Mesenchymal stem cell (in vitro differentiated cells and primary cell): ENCODE results near the gene MED12L.

Experiments used
- DNase-seq: peaks from one replicate; pipeline ENCODE4 v3.0.0-alpha.2; 2013
- H2AFZ ChIP-seq: one replicate; pipeline ENCODE4 v1.6.1; 2013; ENCODE audit warnings: low read depth, mild to moderate bottlenecking, control low read depth, inconsistent platforms, low read length, moderate library complexity
- H2AK5ac ChIP-seq: 2 replicates; pipeline ENCODE4 v1.6.1; 2013; ENCODE audit warnings: low read length, moderate library complexity, mild to moderate bottlenecking, inconsistent platforms; ENCODE audit not compliant: severe bottlenecking
- H2BK120ac ChIP-seq: one replicate; pipeline ENCODE4 v1.6.1; 2013; ENCODE audit warnings: low read depth, mild to moderate bottlenecking, inconsistent platforms, low read length, moderate library complexity
- H2BK12ac ChIP-seq, 2 experiments: one replicate each; pipeline ENCODE4 v1.6.1; 2013; ENCODE audit warnings: inconsistent platforms in 2 of 2, low read length in 2 of 2, mild to moderate bottlenecking in 2 of 2, moderate library complexity in 2 of 2, control low read depth in 1 of 2
- H2BK15ac ChIP-seq: one replicate; pipeline ENCODE4 v1.6.1; 2013; ENCODE audit warnings: mild to moderate bottlenecking, low read depth, inconsistent platforms; ENCODE audit not compliant: poor library complexity, severe bottlenecking
- H2BK5ac ChIP-seq: 2 replicates; pipeline ENCODE4 v1.6.1; 2013; ENCODE audit warnings: low read depth, mild to moderate bottlenecking, low read length, control low read depth, inconsistent platforms; ENCODE audit not compliant: poor library complexity, severe bottlenecking
- H3K14ac ChIP-seq, 2 experiments: one replicate each; pipeline ENCODE4 v1.6.1; 2013; ENCODE audit warnings: inconsistent platforms in 2 of 2, low read length in 2 of 2, control low read depth in 1 of 2, mild to moderate bottlenecking in 1 of 2, moderate library complexity in 1 of 2
- H3K18ac ChIP-seq, 2 experiments: one replicate each; pipeline ENCODE4 v1.6.1; 2013; ENCODE audit warnings: inconsistent platforms in 2 of 2, low read length in 2 of 2, control low read depth in 1 of 2, low read depth in 1 of 2, mild to moderate bottlenecking in 1 of 2
- H3K23ac ChIP-seq, 2 experiments: one replicate each; pipeline ENCODE4 v1.6.1; 2013; ENCODE audit warnings: inconsistent platforms in 2 of 2, low read length in 2 of 2, mild to moderate bottlenecking in 2 of 2, moderate library complexity in 2 of 2, control low read depth in 1 of 2
- H3K27ac ChIP-seq: 2 replicates; pipeline ENCODE4 v1.5.1; 2013; ENCODE audit warnings: mild to moderate bottlenecking, moderate library complexity, low read length, control low read depth, inconsistent platforms; ENCODE audit not compliant: poor library complexity, severe bottlenecking
- H3K27me3 ChIP-seq, 2 experiments: 2 replicates each; pipeline versions ENCODE4 v1.6.1 to v1.7.0; 2013; ENCODE audit warnings: low read length in 2 of 2, mild to moderate bottlenecking in 2 of 2, moderate library complexity in 2 of 2, control low read depth in 1 of 2, inconsistent platforms in 1 of 2; ENCODE audit not compliant: control insufficient read depth in 1 of 2, insufficient read depth in 1 of 2
- H3K36me3 ChIP-seq, 2 experiments: 2 replicates each; pipeline versions ENCODE4 v1.6.1 to v1.7.0; 2013; ENCODE audit warnings: low read length in 2 of 2, control low read depth in 1 of 2, inconsistent platforms in 1 of 2, low read depth in 1 of 2, mild to moderate bottlenecking in 1 of 2; ENCODE audit not compliant: insufficient read depth in 2 of 2, control insufficient read depth in 1 of 2
- H3K4ac ChIP-seq, 2 experiments: one replicate each; pipeline ENCODE4 v1.6.1; 2013; ENCODE audit warnings: inconsistent platforms in 2 of 2, low read length in 2 of 2, mild to moderate bottlenecking in 2 of 2, moderate library complexity in 2 of 2, control low read depth in 1 of 2, low read depth in 1 of 2
- H3K4me1 ChIP-seq: 2 replicates; pipeline ENCODE4 v1.6.1; 2013; ENCODE audit warnings: low read depth, low read length, control low read depth; ENCODE audit not compliant: control insufficient read depth, insufficient read depth
- H3K4me2 ChIP-seq: 2 replicates; pipeline ENCODE4 v1.6.1; 2013; ENCODE audit warnings: low read length, mild to moderate bottlenecking, inconsistent platforms; ENCODE audit not compliant: poor library complexity, severe bottlenecking
- H3K4me3 ChIP-seq, 2 experiments: 2 replicates each; pipeline versions ENCODE4 v1.5.1 to v1.7.0; 2013; ENCODE audit warnings: low read length in 2 of 2, mild to moderate bottlenecking in 2 of 2, control low read depth in 1 of 2, low read depth in 1 of 2; ENCODE audit not compliant: insufficient read depth in 1 of 2
- H3K79me1 ChIP-seq: replicated peaks from 2 replicates; pipeline ENCODE4 v1.6.1; 2013; ENCODE audit warnings: mild to moderate bottlenecking, control low read depth, low read length, inconsistent platforms; ENCODE audit not compliant: poor library complexity, severe bottlenecking
- H3K9ac ChIP-seq: 2 replicates; pipeline ENCODE4 v1.7.0; 2013; ENCODE audit warnings: mild to moderate bottlenecking, low read length, moderate library complexity
- H3K9me3 ChIP-seq: 2 replicates; pipeline ENCODE4 v1.7.0; 2013; ENCODE audit warnings: mild to moderate bottlenecking, low read length; ENCODE audit not compliant: control insufficient read depth
- H4K8ac ChIP-seq: one replicate; pipeline ENCODE4 v1.6.1; 2013; ENCODE audit warnings: inconsistent platforms, mild to moderate bottlenecking, low read length, moderate library complexity
- H4K91ac ChIP-seq: one replicate; pipeline ENCODE4 v1.6.1; 2013; ENCODE audit warnings: mild to moderate bottlenecking, low read length, inconsistent platforms
- WGBS: methylation state at CpG from one replicate; pipeline ENCODE4 v1.1.7; 2013; ENCODE audit warnings: mixed read lengths; 5-methylcytosine and 5-hydroxymethylcytosine counted together

The MED12L gene

GRCh38 chr3:151446002-151446340 is 360.5 kb downstream of the MED12L start:
- H3K4ac ChIP-seq = no peak overlapping the region
- no peak overlapping the region for H4K8ac ChIP-seq
- H2BK15ac ChIP-seq = no peak overlapping the region
- no peak for DNase-seq
- no peak overlapping the region for H2BK5ac ChIP-seq
- WGBS = 90% methylated on average over 3 of the region's 3 CpGs
- H3K4me1 ChIP-seq = no peaks in the 10 kb centered on the region
- peaks cover 0 to 38% of the 10 kb centered on the region in 2 experiments for H3K27me3 ChIP-seq
- no peak overlapping the region for H2BK120ac ChIP-seq
- H3K18ac ChIP-seq = no peak overlapping the region
- H3K14ac ChIP-seq = no peak overlapping the region
- no peak overlapping the region for H4K91ac ChIP-seq
- no peak overlapping the region for H2AFZ ChIP-seq
- no peaks in the 10 kb centered on the region for H3K36me3 ChIP-seq
- no peak overlapping the region for H2AK5ac ChIP-seq
- no peak overlapping the region for H3K9ac ChIP-seq
- no peak overlapping the region for H3K4me3 ChIP-seq
- H3K27ac ChIP-seq = no peak overlapping the region
- no peaks in the 10 kb centered on the region for H3K79me1 ChIP-seq
- no peak overlapping the region for H2BK12ac ChIP-seq
- no peak overlapping the region for H3K4me2 ChIP-seq
- peaks cover 35% of the 10 kb centered on the region for H3K9me3 ChIP-seq
- H3K23ac ChIP-seq = no peak overlapping the region

DNA sequence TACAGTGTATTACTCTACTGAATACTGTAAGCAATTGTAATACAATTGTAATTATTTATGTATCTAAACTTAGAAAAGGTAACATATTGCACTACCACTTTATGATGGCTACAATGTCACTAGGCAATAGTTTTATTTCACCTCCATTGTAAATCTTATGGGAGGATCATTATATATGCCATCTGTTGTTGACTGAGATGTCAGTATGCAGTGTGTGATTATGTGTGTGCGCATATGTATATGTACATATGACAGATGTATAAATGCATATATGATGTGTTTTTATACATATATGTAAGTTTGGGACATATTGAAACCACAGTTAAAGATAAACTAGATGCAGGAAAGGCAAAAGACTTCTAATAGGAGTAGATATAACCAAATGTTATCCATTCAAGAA is 366.9 kb downstream of the MED12L start:
- no peak overlapping the region for H3K27ac ChIP-seq
- no peak overlapping the region for H3K4me3 ChIP-seq
- H2BK120ac ChIP-seq = no peak overlapping the region
- no peak overlapping the region for H3K14ac ChIP-seq
- H2BK12ac ChIP-seq = no peak overlapping the region
- DNase-seq = no peak
- no peak overlapping the region for H4K91ac ChIP-seq
- no peak overlapping the region for H2BK5ac ChIP-seq
- H3K9me3 ChIP-seq = peaks cover 16% of the 10 kb centered on the region
- H3K4ac ChIP-seq = no peak overlapping the region
- no peak overlapping the region for H2AFZ ChIP-seq
- no peaks in the 10 kb centered on the region for H3K36me3 ChIP-seq
- H3K4me1 ChIP-seq = no peaks in the 10 kb centered on the region
- no peak overlapping the region for H2AK5ac ChIP-seq
- H2BK15ac ChIP-seq = no peak overlapping the region
- H3K23ac ChIP-seq = no peak overlapping the region
- no peaks in the 10 kb centered on the region for H3K79me1 ChIP-seq
- no peak overlapping the region for H3K9ac ChIP-seq
- no CpG with 5 or more reads among the region's 1 CpG for WGBS
- H3K18ac ChIP-seq = no peak overlapping the region
- no peak overlapping the region for H4K8ac ChIP-seq
- H3K4me2 ChIP-seq = no peak overlapping the region
- peaks cover 0 to 25% of the 10 kb centered on the region in 2 experiments for H3K27me3 ChIP-seq

GRCh38 chr3:151452841-151453240 is 367.4 kb downstream of the MED12L start:
- no peaks in the 10 kb centered on the region for H3K4me1 ChIP-seq
- H3K79me1 ChIP-seq = no peaks in the 10 kb centered on the region
- no peak overlapping the region for H3K9ac ChIP-seq
- H2AFZ ChIP-seq = no peak overlapping the region
- no peak for DNase-seq
- H3K23ac ChIP-seq = no peak overlapping the region
- H2AK5ac ChIP-seq = no peak overlapping the region
- no peak overlapping the region for H3K4me2 ChIP-seq
- peaks cover 11% of the 10 kb centered on the region for H3K9me3 ChIP-seq
- H3K36me3 ChIP-seq = no peaks in the 10 kb centered on the region
- no peak overlapping the region for H2BK5ac ChIP-seq
- H3K18ac ChIP-seq = no peak overlapping the region
- H3K27ac ChIP-seq = no peak overlapping the region
- H4K91ac ChIP-seq = no peak overlapping the region
- H3K14ac ChIP-seq = no peak overlapping the region
- peaks cover 0 to 24% of the 10 kb centered on the region in 2 experiments for H3K27me3 ChIP-seq
- 53% methylated on average over 2 of the region's 2 CpGs for WGBS
- H4K8ac ChIP-seq = no peak overlapping the region
- no peak overlapping the region for H2BK15ac ChIP-seq
- no peak overlapping the region for H3K4ac ChIP-seq
- no peak overlapping the region for H2BK12ac ChIP-seq
- H3K4me3 ChIP-seq = no peak overlapping the region
- no peak overlapping the region for H2BK120ac ChIP-seq

GRCh38 chr3:151456065-151456464 is 370.6 kb downstream of the MED12L start:
- H2BK15ac ChIP-seq = no peak overlapping the region
- H3K36me3 ChIP-seq = no peaks in the 10 kb centered on the region
- no peak overlapping the region for H3K14ac ChIP-seq
- no peak overlapping the region for H3K9ac ChIP-seq
- H3K27ac ChIP-seq = no peak overlapping the region
- H2AFZ ChIP-seq = no peak overlapping the region
- H3K4me3 ChIP-seq = no peak overlapping the region
- no peak overlapping the region for H3K4ac ChIP-seq
- H3K4me2 ChIP-seq = no peak overlapping the region
- H4K91ac ChIP-seq = no peak overlapping the region
- H3K23ac ChIP-seq = no peak overlapping the region
- WGBS = no CpG with 5 or more reads among the region's 3 CpGs
- H3K27me3 ChIP-seq = peaks cover 0 to 41% of the 10 kb centered on the region in 2 experiments
- H2BK12ac ChIP-seq = no peak overlapping the region
- no peak overlapping the region for H2BK5ac ChIP-seq
- no peak overlapping the region for H2BK120ac ChIP-seq
- H3K18ac ChIP-seq = no peak overlapping the region
- no peak overlapping the region for H2AK5ac ChIP-seq
- peaks cover 5% of the 10 kb centered on the region for H3K4me1 ChIP-seq
- no peaks in the 10 kb centered on the region for H3K9me3 ChIP-seq
- H4K8ac ChIP-seq = no peak overlapping the region
- no peak for DNase-seq
- H3K79me1 ChIP-seq = no peaks in the 10 kb centered on the region
